GM23338 (cell line): ENCODE data around the gene CALR3. TPM values are rescaled to one million over a fixed set of nuclear protein-coding genes. Genes with fewer than 3 reads are reported as not detected.

Source experiments
- ATAC-seq: fragments of 200-7000 bp; cut with Tn5 transposase; 3 replicates; pipeline ENCODE4 v1.9.1; 2020
- DNase-seq: peaks from one replicate; pipeline ENCODE4 v3.0.0-alpha.2; 2015; ENCODE audit warnings: low spot score
- H2AFZ ChIP-seq: fragments of 200-600 bp; sonication (generic); 2 replicates; pipeline ENCODE4 v1.8.0; 2016; ENCODE audit warnings: antibody characterized with exemption, mild to moderate bottlenecking, moderate library complexity
- H3F3A ChIP-seq: fragments of 200-600 bp; sonication (generic); replicated peaks from 2 replicates; pipeline ENCODE4 v1.8.0; 2017; ENCODE audit warnings: antibody characterized with exemption, mixed run types, low read depth
- H3K27ac ChIP-seq: fragments of 200-600 bp; sonication (generic); 2 replicates; pipeline ENCODE4 v1.6.1; 2016; ENCODE audit warnings: low read depth
- H3K27me3 ChIP-seq: fragments of 200-600 bp; sonication (generic); 2 replicates; pipeline ENCODE4 v1.8.0; 2016; ENCODE audit warnings: mild to moderate bottlenecking, mixed run types, moderate library complexity; ENCODE audit not compliant: insufficient read depth
- H3K36me3 ChIP-seq: fragments of 200-600 bp; sonication (generic); 2 replicates; pipeline ENCODE4 v1.8.0; 2016; ENCODE audit warnings: mild to moderate bottlenecking; ENCODE audit not compliant: insufficient read depth
- H3K4me1 ChIP-seq: fragments of 200-600 bp; sonication (generic); 2 replicates; pipeline ENCODE4 v1.8.0; 2016; ENCODE audit warnings: mild to moderate bottlenecking, moderate library complexity; ENCODE audit not compliant: insufficient read depth
- H3K4me2 ChIP-seq: fragments of 200-600 bp; sonication (generic); 2 replicates; pipeline ENCODE4 v1.7.1; 2017; ENCODE audit warnings: mixed run types
- H3K4me3 ChIP-seq: fragments of 200-600 bp; sonication (generic); 2 replicates; pipeline ENCODE4 v1.6.1; 2016; ENCODE audit warnings: mixed run types
- H3K79me2 ChIP-seq: fragments of 200-600 bp; sonication (generic); replicated peaks from 2 replicates; pipeline ENCODE4 v1.8.0; 2017; ENCODE audit warnings: mild to moderate bottlenecking; ENCODE audit not compliant: insufficient read depth
- H3K9me2 ChIP-seq: fragments of 200-600 bp; sonication (generic); 2 replicates; pipeline ENCODE4 v1.8.0; 2017; ENCODE audit not compliant: insufficient read depth
- H4K20me1 ChIP-seq: fragments of 200-600 bp; sonication (generic); replicated peaks from 2 replicates; pipeline ENCODE4 v1.8.0; 2017; ENCODE audit warnings: mild to moderate bottlenecking; ENCODE audit not compliant: insufficient read depth
- H3K27ac Mint-ChIP-seq: 2 replicates; pipeline ENCODE4 v1.8.0; 2020; ENCODE audit warnings: inconsistent platforms, mild to moderate bottlenecking, moderate library complexity, mixed read lengths
- H3K27me3 Mint-ChIP-seq: 3 replicates; pipeline ENCODE4 v1.8.0; 2022; ENCODE audit warnings: low read depth, mild to moderate bottlenecking, moderate library complexity, mixed read lengths, inconsistent platforms; ENCODE audit not compliant: insufficient read depth, poor library complexity
- H3K36me3 Mint-ChIP-seq: 3 replicates; pipeline ENCODE4 v1.8.0; 2021; ENCODE audit warnings: low read depth, mild to moderate bottlenecking, inconsistent platforms, moderate library complexity, mixed read lengths
- H3K4me1 Mint-ChIP-seq: 3 replicates; pipeline ENCODE4 v1.8.0; 2020; ENCODE audit warnings: mild to moderate bottlenecking, inconsistent platforms, mixed read lengths
- H3K4me3 Mint-ChIP-seq: 3 replicates; pipeline ENCODE4 v1.8.0; 2021; ENCODE audit warnings: moderate library complexity, mild to moderate bottlenecking, inconsistent platforms, mixed read lengths
- H3K9me3 Mint-ChIP-seq: 3 replicates; pipeline ENCODE4 v1.8.0; 2020; ENCODE audit warnings: moderate library complexity, mild to moderate bottlenecking, inconsistent platforms, mixed read lengths
- CREB1 ChIP-seq: fragments of 250-450 bp; sonication (Bioruptor Pico); IDR thresholded peaks from 2 replicates; pipeline ENCODE4 v1.5.0; 2020; ENCODE audit warnings: low read depth, mild to moderate bottlenecking, moderate library complexity
- EZH2 ChIP-seq: fragments of 200-600 bp; sonication (generic); IDR thresholded peaks from one replicate; pipeline ENCODE4 v1.8.0; 2017; ENCODE audit warnings: antibody characterized with exemption, mild to moderate bottlenecking, low read depth; ENCODE audit not compliant: unreplicated experiment
- EZH2phosphoT487 ChIP-seq: fragments of 200-600 bp; sonication (generic); IDR thresholded peaks from one replicate; pipeline ENCODE4 v1.8.1; 2018; ENCODE audit warnings: antibody characterized with exemption; ENCODE audit not compliant: unreplicated experiment
- JUNB ChIP-seq: IDR thresholded peaks from one replicate; pipeline ENCODE4 v1.6.1; 2016; ENCODE audit warnings: antibody characterized with exemption; ENCODE audit not compliant: unreplicated experiment
- NANOG ChIP-seq: IDR thresholded peaks from 2 replicates; pipeline ENCODE4 v1.6.1; 2016; ENCODE audit warnings: antibody characterized with exemption, borderline replicate concordance
- POLR2AphosphoS5 ChIP-seq: IDR thresholded peaks from 2 replicates; pipeline ENCODE4 v1.6.1; 2016; ENCODE audit warnings: antibody characterized with exemption, low read depth
- REST ChIP-seq: IDR thresholded peaks from one replicate; pipeline ENCODE4 v1.6.1; 2018; ENCODE audit warnings: antibody characterized with exemption; ENCODE audit not compliant: unreplicated experiment
- STAT1 ChIP-seq: IDR thresholded peaks from one replicate; pipeline ENCODE4 v1.6.1; 2016; ENCODE audit warnings: antibody characterized with exemption; ENCODE audit not compliant: unreplicated experiment
- ZNF331 ChIP-seq: fragments of 250-450 bp; sonication (Bioruptor Pico); IDR thresholded peaks from 2 replicates; pipeline ENCODE4 v1.5.0; 2020; ENCODE audit warnings: low read depth, mild to moderate bottlenecking, moderate library complexity
- polyA plus RNA-seq: library from polyadenylated mRNA; unstranded; fragments of >200 nt; fragmentation: Nextera tagmentation; extraction: Ambion mirVana; gene quantifications from 2 replicates; pipeline ENCODE4 v1.2.1, GENCODE V29; 2016
- total RNA-seq: library from RNA; depleted of rRNA; stranded (reverse); fragments of >200 nt; shearing (Covaris generic); gene quantifications from 2 replicates; pipeline ENCODE4 v1.2.3, GENCODE V29; 2014
- TF ChIP-seq, protein P1 (sequence below), 2 experiments: fragments of 200-600 bp in 1 of 2; sonication (generic) in 1 of 2; conservative IDR thresholded peaks; 2 replicates each; pipeline versions ENCODE4 v1.5.1 to v1.6.1; 2016 to 2017; ENCODE audit warnings: antibody characterized with exemption in 2 of 2, low read depth in 2 of 2, mild to moderate bottlenecking in 2 of 2, moderate library complexity in 1 of 2

The CALR3 gene
- total and polyA plus RNA-seq, 2 experiments from 2014 or later = 0.42 to 0.66 TPM

DNA sequence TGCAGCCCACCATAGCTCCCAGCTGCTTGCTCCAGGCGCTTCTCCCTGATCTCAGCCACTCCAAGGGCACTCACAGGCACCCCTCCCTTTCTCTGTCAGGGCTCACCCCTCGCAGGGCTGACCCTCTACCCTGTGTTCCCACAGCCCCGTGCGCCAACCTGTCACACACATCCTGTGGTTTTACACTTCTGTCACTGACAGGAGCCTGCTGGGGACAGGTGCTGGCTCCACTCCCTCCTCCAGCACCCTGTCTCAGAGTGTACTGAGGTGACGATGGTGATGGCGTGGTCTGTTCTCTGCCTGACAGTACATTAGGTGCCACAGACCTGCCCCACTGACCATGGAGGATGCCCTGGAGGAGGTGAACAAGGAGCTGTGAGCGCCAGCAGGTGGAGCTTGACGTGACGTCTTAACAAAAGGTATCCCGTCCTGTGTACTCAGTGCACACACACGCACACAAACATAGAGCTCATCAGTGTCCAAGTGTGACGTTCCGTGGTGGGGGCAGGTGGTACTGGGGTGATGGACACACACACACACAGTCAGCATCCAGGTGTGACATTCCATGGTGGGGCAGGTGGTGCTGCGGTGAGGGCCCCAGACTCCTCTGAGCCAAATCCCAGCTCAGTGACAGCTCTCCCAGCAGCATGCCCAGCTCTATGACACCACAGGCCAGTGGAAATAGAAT lies 21.1 kb upstream of the CALR3 start (continued):
- TF ChIP-seq REST (no peak), STAT1 (no peak)

DNA sequence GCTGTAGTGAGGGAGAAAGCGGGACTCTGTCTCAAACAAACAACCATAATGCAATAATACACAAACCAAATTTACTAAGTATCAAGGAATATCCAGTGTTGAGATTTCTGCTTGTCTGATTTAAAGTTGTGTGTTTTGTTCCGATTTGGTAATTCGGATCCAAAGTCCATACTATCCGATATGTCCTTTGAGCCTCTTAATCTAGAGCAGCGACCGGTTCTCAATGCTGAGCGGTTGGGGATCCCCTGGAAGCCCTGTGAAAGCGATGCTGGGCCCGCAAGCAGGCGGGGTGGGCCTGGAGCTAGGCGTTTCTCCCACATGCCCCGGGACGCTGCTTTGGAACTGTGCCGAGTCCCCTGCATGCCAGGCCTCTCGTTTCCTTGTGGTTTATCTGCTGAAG lies 20.4 kb upstream of the CALR3 start:
- Mint-ChIP-seq H3K36me3 (peaks cover 50% of the 10 kb centered on the region), H3K27me3 (peaks cover 14% of the 10 kb centered on the region), H3K4me3 (no peak overlapping the region), H3K27ac (no peak overlapping the region), H3K4me1 (no peaks in the 10 kb centered on the region), H3K9me3 (no peaks in the 10 kb centered on the region; the same call in 2 of the 3 replicates)
- Histone ChIP-seq H2AFZ (no peak overlapping the region), H3F3A (peaks cover 20% of the 10 kb centered on the region), H3K27ac (no peak overlapping the region), H3K27me3 (no peaks in the 10 kb centered on the region), H3K9me2 (no peaks in the 10 kb centered on the region), H3K79me2 (no peaks in the 10 kb centered on the region), H3K4me3 (no peak overlapping the region), H4K20me1 (peaks cover 12% of the 10 kb centered on the region), H3K4me2 (no peak overlapping the region), H3K4me1 (no peaks in the 10 kb centered on the region), H3K36me3 (peaks cover 16% of the 10 kb centered on the region)
- DNase-seq (no peak), ATAC-seq (no peak)
- TF ChIP-seq EZH2phosphoT487 = no peak
- no peak for TF ChIP-seq REST
- no peak for TF ChIP-seq CREB1 (CRISPR knock-in tag)
- TF ChIP-seq POLR2AphosphoS5 = no peak
- TF ChIP-seq NANOG = no peak
- TF ChIP-seq EZH2 = no peak
- TF ChIP-seq, protein P1, sequence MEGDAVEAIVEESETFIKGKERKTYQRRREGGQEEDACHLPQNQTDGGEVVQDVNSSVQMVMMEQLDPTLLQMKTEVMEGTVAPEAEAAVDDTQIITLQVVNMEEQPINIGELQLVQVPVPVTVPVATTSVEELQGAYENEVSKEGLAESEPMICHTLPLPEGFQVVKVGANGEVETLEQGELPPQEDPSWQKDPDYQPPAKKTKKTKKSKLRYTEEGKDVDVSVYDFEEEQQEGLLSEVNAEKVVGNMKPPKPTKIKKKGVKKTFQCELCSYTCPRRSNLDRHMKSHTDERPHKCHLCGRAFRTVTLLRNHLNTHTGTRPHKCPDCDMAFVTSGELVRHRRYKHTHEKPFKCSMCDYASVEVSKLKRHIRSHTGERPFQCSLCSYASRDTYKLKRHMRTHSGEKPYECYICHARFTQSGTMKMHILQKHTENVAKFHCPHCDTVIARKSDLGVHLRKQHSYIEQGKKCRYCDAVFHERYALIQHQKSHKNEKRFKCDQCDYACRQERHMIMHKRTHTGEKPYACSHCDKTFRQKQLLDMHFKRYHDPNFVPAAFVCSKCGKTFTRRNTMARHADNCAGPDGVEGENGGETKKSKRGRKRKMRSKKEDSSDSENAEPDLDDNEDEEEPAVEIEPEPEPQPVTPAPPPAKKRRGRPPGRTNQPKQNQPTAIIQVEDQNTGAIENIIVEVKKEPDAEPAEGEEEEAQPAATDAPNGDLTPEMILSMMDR (conservative IDR thresholded peaks at IDR 0.05; ENCODE audit: low read depth in 2 of 2) = no peak
- TF ChIP-seq ZNF331 (CRISPR knock-in tag) = no peak
- TF ChIP-seq JUNB = no peak
